CD8-positive, alpha-beta memory T cell (primary cell): ENCODE results near the gene UPK3A. TPM values are rescaled to one million over a fixed set of nuclear protein-coding genes. Genes with fewer than 3 reads are reported as not detected.
A peak's percentile ranks its signal among the peaks of the same experiment; 100 is the strongest.

Experiments used
- CTCF ChIA-PET: fragments of 350-600 bp; sonication (Branson Sonifier 250); formaldehyde crosslinking; loops from one replicate; lab custom pipeline; 2021; ENCODE audit warnings: antibody characterized with exemption; lab: Charles Lee
- POLR2A ChIA-PET: fragments of 350-600 bp; sonication (Branson Sonifier 250); formaldehyde crosslinking; loops from one replicate; lab custom pipeline; 2021; ENCODE audit warnings: antibody characterized with exemption; lab: Charles Lee
- DNase-seq, 5 donors: peaks; one replicate each; pipeline versions ENCODE4 v3.0.0 to v3.0.0-alpha.2; 2020 to 2022; ENCODE audit warnings: mixed read lengths in 1 of 5
- H3K27ac ChIP-seq: one replicate; pipeline ENCODE4 v1.7.0; 2013; ENCODE audit warnings: low read depth, mild to moderate bottlenecking, low read length, moderate library complexity
- H3K27me3 ChIP-seq: 2 replicates; pipeline ENCODE4 v1.7.0; 2013; ENCODE audit warnings: low read length, mild to moderate bottlenecking; ENCODE audit not compliant: insufficient read depth, poor library complexity, severe bottlenecking
- H3K36me3 ChIP-seq: 2 replicates; pipeline ENCODE4 v1.7.0; 2013; ENCODE audit warnings: mild to moderate bottlenecking, low read length, moderate library complexity; ENCODE audit not compliant: insufficient read depth
- H3K4me1 ChIP-seq: 2 replicates; pipeline ENCODE4 v1.7.0; 2013; ENCODE audit warnings: mild to moderate bottlenecking, low read length, moderate library complexity; ENCODE audit not compliant: insufficient read depth
- H3K4me3 ChIP-seq: 2 replicates; pipeline ENCODE4 v1.7.0; 2013; ENCODE audit warnings: mild to moderate bottlenecking, low read length
- H3K9me3 ChIP-seq: 2 replicates; pipeline ENCODE4 v1.7.0; 2013; ENCODE audit warnings: mild to moderate bottlenecking, low read length
- H3K27ac Mint-ChIP-seq, 8 donors: one replicate each; pipeline ENCODE4 v1.8.0; 2020 to 2021; ENCODE audit warnings: mixed read lengths in 8 of 8, mild to moderate bottlenecking in 6 of 8, inconsistent platforms in 3 of 8, moderate library complexity in 3 of 8
- H3K27me3 Mint-ChIP-seq, 2 donors: one replicate each; pipeline ENCODE4 v1.8.0; 2020 to 2021; ENCODE audit warnings: mixed read lengths in 2 of 2, mild to moderate bottlenecking in 1 of 2, moderate library complexity in 1 of 2
- H3K36me3 Mint-ChIP-seq, 3 donors: one replicate each; pipeline ENCODE4 v1.8.0; 2020 to 2021; ENCODE audit warnings: mixed read lengths in 3 of 3, inconsistent platforms in 1 of 3, mild to moderate bottlenecking in 1 of 3
- H3K4me1 Mint-ChIP-seq, 3 donors: one replicate each; pipeline ENCODE4 v1.8.0; 2020 to 2021; ENCODE audit warnings: mixed read lengths in 3 of 3, inconsistent platforms in 1 of 3, mild to moderate bottlenecking in 1 of 3
- H3K4me3 Mint-ChIP-seq, 7 donors: one replicate each; pipeline ENCODE4 v1.8.0; 2020 to 2021; ENCODE audit warnings: mixed read lengths in 7 of 7, mild to moderate bottlenecking in 6 of 7, moderate library complexity in 4 of 7, inconsistent platforms in 2 of 7
- H3K9me3 Mint-ChIP-seq, 5 donors: one replicate each; pipeline ENCODE4 v1.8.0; 2020 to 2022; ENCODE audit warnings: mixed read lengths in 5 of 5, mild to moderate bottlenecking in 3 of 5, moderate library complexity in 2 of 5, inconsistent platforms in 1 of 5
- polyA plus RNA-seq: library from polyadenylated mRNA; unstranded; fragments of 300-500 nt; fragmentation: Illumina TruSeq; gene quantifications from one replicate; pipeline ENCODE4 v1.2.3, GENCODE V29; 2021
- total RNA-seq, 2 experiments: library from RNA; stranded (reverse); gene quantifications; one replicate each; pipeline ENCODE4 v1.2.3, GENCODE V29; 2021

The UPK3A gene
- total and polyA plus RNA-seq, 3 experiments from 2014 or later, result not detected

DNA sequence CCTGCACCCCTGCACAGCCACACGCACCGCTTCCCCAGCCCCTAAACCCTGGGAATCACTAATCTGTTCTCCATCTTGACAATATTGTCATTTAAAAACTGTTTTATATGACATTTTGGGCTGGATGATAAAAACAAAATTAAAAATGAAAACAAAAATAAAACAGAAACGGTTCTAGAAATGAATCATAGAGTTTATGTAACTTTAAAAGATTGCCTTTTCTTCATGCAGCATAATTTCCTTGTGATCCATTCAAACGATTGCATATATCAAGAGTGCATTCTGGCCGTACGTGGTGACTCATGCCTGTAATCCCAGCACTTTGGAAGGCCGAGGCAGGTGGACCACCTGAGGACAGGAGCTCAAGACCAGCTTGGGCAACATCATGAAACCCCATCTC, 18.4 kb downstream of the UPK3A start:
- Mint-ChIP-seq H3K9me3 (no peaks in the 10 kb centered on the region), H3K27ac (no peak overlapping the region), H3K36me3 (no peaks in the 10 kb centered on the region), H3K4me1 (no peaks in the 10 kb centered on the region), H3K27me3 (no peaks in the 10 kb centered on the region), H3K4me3 (no peak overlapping the region)
- Histone ChIP-seq H3K4me1 (peaks cover 4% of the 10 kb centered on the region), H3K27ac (no peak overlapping the region), H3K36me3 (no peaks in the 10 kb centered on the region), H3K27me3 (no peaks in the 10 kb centered on the region), H3K4me3 (no peak overlapping the region), H3K9me3 (no peaks in the 10 kb centered on the region)
- POLR2A ChIA-PET, result no interaction called here
- CTCF ChIA-PET, result no interaction called here
- no peak for DNase-seq

DNA sequence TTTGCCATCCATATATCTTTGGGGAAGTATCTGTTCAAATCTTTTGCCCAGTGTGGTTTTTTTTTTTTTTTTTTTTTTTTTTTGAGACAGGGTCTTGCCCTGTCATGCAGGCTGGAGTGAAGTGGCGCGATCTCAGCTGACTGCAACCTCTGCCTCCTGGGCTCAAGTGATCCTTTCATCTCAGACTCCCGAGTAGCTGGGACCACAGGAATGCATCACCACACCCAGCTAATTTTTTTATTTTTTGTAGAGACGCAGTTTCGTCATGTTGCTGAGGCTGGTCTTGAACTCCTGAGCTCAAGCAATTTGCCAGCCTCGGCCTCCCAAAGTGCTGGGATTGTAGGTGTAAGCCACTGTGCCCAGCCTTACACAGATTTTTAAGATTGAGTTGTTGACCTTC, 20.2 kb downstream of the UPK3A start:
- Histone ChIP-seq H3K4me1 (peaks cover 9% of the 10 kb centered on the region), H3K36me3 (no peaks in the 10 kb centered on the region), H3K9me3 (no peaks in the 10 kb centered on the region), H3K27me3 (no peaks in the 10 kb centered on the region), H3K27ac (no peak overlapping the region), H3K4me3 (no peak overlapping the region)
- peaks cover 10 to 11% (median 10%) of the 10 kb centered on the region in 3 donors for H3K4me1 Mint-ChIP-seq
- DNase-seq, result no peak
- no peaks in the 10 kb centered on the region for H3K9me3 Mint-ChIP-seq
- peaks cover 0 to 2% (median 0%) of the 10 kb centered on the region in 3 donors for H3K36me3 Mint-ChIP-seq
- ChIA-PET CTCF (no interaction called here), POLR2A (no interaction called here)
- peak overlapping the region in 1 of 8 donors; percentile 70 for H3K27ac Mint-ChIP-seq
- H3K4me3 Mint-ChIP-seq, result no peak overlapping the region
- no peaks in the 10 kb centered on the region for H3K27me3 Mint-ChIP-seq

DNA sequence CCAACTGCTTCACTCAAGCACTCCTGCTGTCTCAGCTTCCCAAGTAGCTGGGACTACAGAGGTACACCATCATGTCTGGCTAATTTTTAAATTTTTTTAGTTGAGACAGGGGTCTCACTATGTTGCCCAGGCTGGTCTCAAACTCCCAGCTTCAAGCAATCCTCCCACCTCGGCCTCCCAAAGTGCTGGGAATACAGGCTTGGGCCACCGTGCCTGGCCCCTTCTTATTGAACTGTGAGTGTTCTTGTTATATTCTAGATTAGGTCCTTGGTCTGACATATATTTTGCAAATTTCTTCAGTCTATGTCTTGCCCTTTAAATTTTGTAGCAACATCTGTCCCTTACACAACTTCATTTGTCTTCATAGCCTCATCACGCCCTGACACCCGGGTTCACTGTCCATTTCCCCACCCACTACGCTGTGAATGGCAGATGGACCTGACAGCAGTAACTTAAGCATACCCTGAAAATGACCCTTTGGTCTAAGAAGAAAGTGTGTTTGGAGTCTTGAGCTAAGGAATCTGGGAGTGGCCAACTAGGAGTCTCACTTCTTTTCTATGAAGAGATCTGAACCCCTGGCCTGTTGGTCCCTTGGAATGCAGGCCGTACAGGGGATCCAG, 20.8 kb downstream of the UPK3A start:
- no peaks in the 10 kb centered on the region for H3K27me3 Mint-ChIP-seq
- ChIA-PET POLR2A (no interaction called here), CTCF (no interaction called here)

DNA sequence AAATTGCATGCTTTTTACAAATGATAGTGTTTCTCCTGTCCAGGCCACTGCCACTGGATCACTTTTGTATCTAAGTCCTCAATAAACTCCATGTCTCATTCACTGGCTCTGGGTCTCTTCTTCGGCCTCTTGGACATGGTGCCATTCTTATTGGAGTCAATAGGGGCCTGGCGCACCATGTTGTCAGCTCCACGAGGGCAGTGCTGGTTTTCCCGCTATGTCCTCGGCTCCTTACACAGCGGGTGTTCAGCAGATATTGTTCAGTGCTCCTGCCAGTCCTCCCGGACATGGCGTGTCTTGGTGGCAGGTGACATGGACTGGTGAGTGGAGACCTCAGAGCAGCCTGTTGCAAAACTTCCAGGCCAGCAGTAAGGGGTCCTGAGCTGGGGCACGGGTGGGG, 21.4 kb downstream of the UPK3A start:
- Histone ChIP-seq H3K4me1 (peaks cover 18% of the 10 kb centered on the region), H3K9me3 (no peaks in the 10 kb centered on the region), H3K27me3 (no peaks in the 10 kb centered on the region), H3K4me3 (no peak overlapping the region), H3K27ac (no peak overlapping the region), H3K36me3 (no peaks in the 10 kb centered on the region)
- H3K4me3 Mint-ChIP-seq, result no peak overlapping the region
- CTCF ChIA-PET, result no interaction called here
- no peak overlapping the region for H3K27ac Mint-ChIP-seq
- H3K36me3 Mint-ChIP-seq, result peaks cover 0 to 9% (median 0%) of the 10 kb centered on the region in 3 donors
- POLR2A ChIA-PET, result no interaction called here
- peaks cover 17 to 19% (median 18%) of the 10 kb centered on the region in 3 donors for H3K4me1 Mint-ChIP-seq
- no peaks in the 10 kb centered on the region for H3K27me3 Mint-ChIP-seq
- no peak for DNase-seq
- no peaks in the 10 kb centered on the region for H3K9me3 Mint-ChIP-seq

More for the DNA sequence above, 20.8 kb downstream of the UPK3A start:
- Histone ChIP-seq H3K4me3 (no peak overlapping the region), H3K4me1 (peaks cover 12% of the 10 kb centered on the region), H3K36me3 (no peaks in the 10 kb centered on the region), H3K27ac (no peak overlapping the region), H3K27me3 (no peaks in the 10 kb centered on the region), H3K9me3 (no peaks in the 10 kb centered on the region)
- Mint-ChIP-seq H3K9me3 (no peaks in the 10 kb centered on the region), H3K4me1 (peaks cover 12 to 13% (median 12%) of the 10 kb centered on the region in 3 donors), H3K4me3 (no peak overlapping the region), H3K27ac (peak overlapping the region in 1 of 8 donors; percentile 76), H3K36me3 (peaks cover 0 to 4% (median 0%) of the 10 kb centered on the region in 3 donors)
- no peak for DNase-seq

DNA sequence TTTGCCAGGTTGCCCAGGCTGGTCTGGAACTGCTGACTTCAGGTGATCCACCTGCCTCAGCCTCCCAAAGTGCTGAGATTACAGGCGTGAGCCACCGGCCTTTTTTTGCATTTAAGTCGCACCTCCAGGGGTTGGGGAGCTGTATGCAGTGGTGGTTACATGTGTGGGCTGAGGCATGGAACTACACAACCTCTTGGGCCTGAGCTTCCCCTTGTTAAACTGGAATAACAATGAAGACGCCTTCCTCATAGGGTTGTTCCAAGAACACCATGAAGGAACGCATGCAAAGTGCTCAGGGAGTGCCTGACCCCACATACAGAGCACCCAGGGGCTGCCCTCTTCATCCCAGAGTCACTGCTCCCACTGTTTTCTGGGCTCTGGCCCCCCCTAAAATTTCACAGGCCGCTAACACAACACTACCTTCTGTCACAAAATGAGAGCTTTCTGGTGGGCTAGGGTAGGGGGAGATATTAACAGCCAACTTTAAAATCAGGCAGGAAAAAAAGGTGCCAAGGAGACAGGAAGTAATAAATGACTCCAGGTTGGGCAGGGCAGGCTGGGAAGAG, 23.7 kb downstream of the UPK3A start:
- H3K27me3 Mint-ChIP-seq, result no peaks in the 10 kb centered on the region
- no peak for DNase-seq
- no peaks in the 10 kb centered on the region for H3K27me3 ChIP-seq
- H3K9me3 Mint-ChIP-seq, result no peaks in the 10 kb centered on the region
- ChIA-PET CTCF (interaction anchor here (1.9 kb wide), 1 partner anchor 8 kb away, joined by 4 read pairs; no protein-coding TSS in a partner anchor), POLR2A (no interaction called here)
- H3K4me3 Mint-ChIP-seq, result peak overlapping the region; percentile 84 to 93 (median 86)
- no peak overlapping the region for H3K27ac ChIP-seq
- peaks cover 30 to 37% (median 36%) of the 10 kb centered on the region in 3 donors for H3K4me1 Mint-ChIP-seq
- peak overlapping the region; percentile 91 to 96 (median 94) for H3K27ac Mint-ChIP-seq
- peaks cover 0 to 21% (median 2%) of the 10 kb centered on the region in 3 donors for H3K36me3 Mint-ChIP-seq
- no peaks in the 10 kb centered on the region for H3K36me3 ChIP-seq
- no peaks in the 10 kb centered on the region for H3K9me3 ChIP-seq
- no peak overlapping the region for H3K4me3 ChIP-seq
- peaks cover 31% of the 10 kb centered on the region for H3K4me1 ChIP-seq

DNA sequence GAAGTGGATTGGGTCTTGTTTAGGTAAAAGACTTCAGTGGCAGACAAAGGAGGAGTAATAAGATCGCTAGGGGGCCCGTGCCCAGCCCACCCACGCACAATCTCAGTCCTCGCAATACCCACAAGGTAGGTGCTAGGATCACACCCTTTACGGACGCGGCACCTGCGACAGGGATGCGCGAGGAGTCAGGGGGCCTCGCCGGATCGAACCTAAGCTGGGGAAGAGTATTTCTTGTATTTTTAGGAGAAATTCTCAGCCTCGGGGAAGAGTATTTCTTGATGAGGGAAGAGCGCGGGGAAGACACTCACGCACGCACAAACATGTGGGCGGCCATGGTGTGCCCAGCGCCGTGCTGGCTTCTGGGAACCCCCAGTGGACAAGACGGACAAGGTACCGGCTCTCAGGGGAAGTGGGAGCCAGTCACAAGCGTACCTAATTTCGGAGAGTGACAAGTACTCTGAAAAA, 24.2 kb downstream of the UPK3A start:
- Histone ChIP-seq H3K4me1 (peaks cover 31% of the 10 kb centered on the region), H3K9me3 (no peaks in the 10 kb centered on the region), H3K27me3 (no peaks in the 10 kb centered on the region), H3K4me3 (peak overlapping the region; percentile 77), H3K36me3 (no peaks in the 10 kb centered on the region), H3K27ac (peak overlapping the region; percentile 64)
- Mint-ChIP-seq H3K4me1 (peaks cover 30 to 42% (median 41%) of the 10 kb centered on the region in 3 donors), H3K27ac (peak overlapping the region; percentile 92 to 97 (median 96)), H3K36me3 (peaks cover 0 to 23% (median 2%) of the 10 kb centered on the region in 3 donors), H3K9me3 (no peaks in the 10 kb centered on the region), H3K4me3 (peak overlapping the region; percentile 84 to 93 (median 86)), H3K27me3 (no peaks in the 10 kb centered on the region)
- ChIA-PET CTCF (interaction anchor here (1.9 kb wide), 1 partner anchor 8 kb away, joined by 4 read pairs; no protein-coding TSS in a partner anchor), POLR2A (interaction anchor here (0.8 kb wide), 1 partner anchor 12 kb away, joined by 3 read pairs; no protein-coding TSS in a partner anchor)
- peak in 1 of 5 donors; percentile 43 for DNase-seq

DNA sequence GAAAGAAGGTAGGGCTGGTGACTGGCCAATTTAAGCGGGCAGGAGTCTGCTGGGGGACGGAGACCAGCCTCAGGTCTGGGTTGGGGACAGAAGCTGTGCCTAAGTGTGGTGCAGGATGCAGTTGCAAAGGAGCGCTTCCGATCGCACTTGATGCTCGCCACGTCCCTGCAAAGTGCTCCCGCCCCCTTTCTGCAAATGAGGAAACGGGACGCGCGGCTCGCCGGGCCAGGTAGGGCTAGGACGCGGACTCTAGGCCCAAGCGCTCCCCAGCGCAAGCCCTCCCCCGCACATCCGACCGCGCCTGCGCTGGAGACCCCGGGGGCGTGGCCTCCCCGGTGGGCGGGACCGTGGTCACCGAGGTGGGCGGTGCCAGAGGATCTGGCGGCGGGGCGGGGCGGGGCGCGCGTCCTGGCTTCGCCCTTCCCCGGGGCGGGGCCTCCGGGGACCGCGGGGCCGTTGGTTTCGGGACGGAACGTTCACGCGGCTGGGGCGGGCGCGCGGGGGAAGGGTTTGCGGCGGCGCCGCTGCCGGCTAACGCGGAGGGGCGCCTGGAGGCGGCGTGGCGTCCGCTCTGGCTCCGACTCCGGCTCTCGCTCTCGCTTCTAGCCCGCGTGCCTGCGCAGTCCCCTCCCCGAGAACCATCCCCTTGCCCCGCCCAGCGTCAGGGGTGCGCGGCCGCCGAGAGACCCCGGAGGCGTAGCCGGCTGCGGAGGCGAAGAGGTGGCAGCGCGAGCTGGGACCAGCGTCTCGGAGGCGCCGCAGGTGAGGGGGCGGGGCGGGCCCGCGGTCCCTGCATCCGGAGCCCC, 24.9 kb downstream of the UPK3A start, which contains the start of gene FAM118A:
Gene FAM118A, plus strand, starts transcription at position 513 of the 806 bp plus-strand sequence. CDS start 12,446 bp downstream, outside the sequence.
- DNase-seq, result peak; percentile 91 to 100 (median 94)
- H3K27ac ChIP-seq, result peak within 1 kb of the TSS; percentile 80
- no peaks in the 10 kb centered on the region for H3K27me3 Mint-ChIP-seq
- H3K4me1 Mint-ChIP-seq, result peaks cover 37 to 49% (median 47%) of the 10 kb centered on the region in 3 donors
- H3K9me3 Mint-ChIP-seq, result no peaks in the 10 kb centered on the region
- peak within 1 kb of the TSS; percentile 77 for H3K4me3 ChIP-seq
- H3K36me3 ChIP-seq, result no peaks in the 10 kb centered on the region
- H3K36me3 Mint-ChIP-seq, result peaks cover 0 to 26% (median 2%) of the 10 kb centered on the region in 3 donors
- H3K4me3 Mint-ChIP-seq, result peak within 1 kb of the TSS; percentile 86 to 93 (median 88)
- peaks cover 31% of the 10 kb centered on the region for H3K4me1 ChIP-seq
- ChIA-PET POLR2A (interaction anchor here (0.5 to 0.8 kb wide), 2 partner anchors 13 to 54 kb away, joined by 3 to 4 read pairs; no protein-coding TSS in a partner anchor), CTCF (interaction anchor here (0.7 to 1.9 kb wide), 2 partner anchors 8 to 9 kb away, joined by 3 to 4 read pairs; no protein-coding TSS in a partner anchor)
- H3K9me3 ChIP-seq, result no peaks in the 10 kb centered on the region
- peak within 1 kb of the TSS; percentile 92 to 97 (median 96) for H3K27ac Mint-ChIP-seq
- no peaks in the 10 kb centered on the region for H3K27me3 ChIP-seq
